ENCODE data around the gene FHIT.

GRCh38 chr3:60427109-60427508 lies 824.1 kb downstream of the FHIT start:
- no peak for TF ChIP-seq EZH2 (IDR thresholded peaks at IDR 0.05; ENCODE audit: borderline replicate concordance)
- TF ChIP-seq, protein P1, sequence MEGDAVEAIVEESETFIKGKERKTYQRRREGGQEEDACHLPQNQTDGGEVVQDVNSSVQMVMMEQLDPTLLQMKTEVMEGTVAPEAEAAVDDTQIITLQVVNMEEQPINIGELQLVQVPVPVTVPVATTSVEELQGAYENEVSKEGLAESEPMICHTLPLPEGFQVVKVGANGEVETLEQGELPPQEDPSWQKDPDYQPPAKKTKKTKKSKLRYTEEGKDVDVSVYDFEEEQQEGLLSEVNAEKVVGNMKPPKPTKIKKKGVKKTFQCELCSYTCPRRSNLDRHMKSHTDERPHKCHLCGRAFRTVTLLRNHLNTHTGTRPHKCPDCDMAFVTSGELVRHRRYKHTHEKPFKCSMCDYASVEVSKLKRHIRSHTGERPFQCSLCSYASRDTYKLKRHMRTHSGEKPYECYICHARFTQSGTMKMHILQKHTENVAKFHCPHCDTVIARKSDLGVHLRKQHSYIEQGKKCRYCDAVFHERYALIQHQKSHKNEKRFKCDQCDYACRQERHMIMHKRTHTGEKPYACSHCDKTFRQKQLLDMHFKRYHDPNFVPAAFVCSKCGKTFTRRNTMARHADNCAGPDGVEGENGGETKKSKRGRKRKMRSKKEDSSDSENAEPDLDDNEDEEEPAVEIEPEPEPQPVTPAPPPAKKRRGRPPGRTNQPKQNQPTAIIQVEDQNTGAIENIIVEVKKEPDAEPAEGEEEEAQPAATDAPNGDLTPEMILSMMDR (IDR thresholded peaks at IDR 0.05; ENCODE audit: poor library complexity) = no peak

Measured in hepatocyte (in vitro differentiated cells).